ENCODE data around the gene DOCK10. TPM values are rescaled to one million over a fixed set of nuclear protein-coding genes. Genes with fewer than 3 reads are reported as not detected.
A peak's percentile ranks its signal among the peaks of the same experiment; 100 is the strongest.

Gene DOCK10
- total and polyA plus RNA-seq, 8 donors: 0.89 to 33.8 (median 3.2) TPM

GRCh38 chr2:225040856-225041206 is 1.4 kb downstream of the DOCK10 start:
- Histone ChIP-seq H3K4me1 (peaks cover 9 to 26% (median 23%) of the 10 kb centered on the region in 4 donors), H3K36me3 (no peaks in the 10 kb centered on the region), H3K9me3 (no peaks in the 10 kb centered on the region), H3K27ac (peak overlapping the region in 4 of 5 donors; percentile 4 to 63 (median 60)), H3K27me3 (peaks cover 0 to 45% (median 19%) of the 10 kb centered on the region in 3 donors), H3K4me3 (peak overlapping the region; percentile 56 to 92 (median 62))
- 6 to 22% (median 14%) methylated on average over 9 of the region's 9 CpGs for WGBS, 5 donors
- no peak for TF ChIP-seq CTCF (IDR thresholded peaks at IDR 0.05)
- DNase-seq: no peak
- intact Hi-C loops (cut with DNase I; ENCODE audit: low total_unique reads): no loop called here

- Histone ChIP-seq H3K4me3 (no peak overlapping the region), H3K4me1 (peaks cover 9 to 26% (median 23%) of the 10 kb centered on the region in 4 donors), H3K27me3 (peaks cover 0 to 41% (median 19%) of the 10 kb centered on the region in 3 donors), H3K9me3 (no peaks in the 10 kb centered on the region), H3K36me3 (no peaks in the 10 kb centered on the region), H3K27ac (no peak overlapping the region)
- DNase-seq: no peak
- intact Hi-C loops (cut with DNase I; ENCODE audit: low total_unique reads): no loop called here
- TF ChIP-seq EP300 (IDR thresholded peaks at IDR 0.05) (no peak), POLR2AphosphoS5 (IDR thresholded peaks at IDR 0.05) (no peak), POLR2A (IDR thresholded peaks at IDR 0.05) (no peak), CTCF (IDR thresholded peaks at IDR 0.05) (no peak)
- WGBS, 5 donors: 41 to 66% (median 52%) methylated on average over 5 of the region's 5 CpGs
Measured at GRCh38 chr2:225040142-225040541, 2.1 kb downstream of the DOCK10 start.

- H3K27ac ChIP-seq: no peak overlapping the region
- H3K27me3 ChIP-seq: peaks cover 0 to 25% (median 19%) of the 10 kb centered on the region in 3 donors
- intact Hi-C loops (cut with DNase I; ENCODE audit: low total_unique reads): no loop called here
- WGBS, 5 donors: 67 to 85% (median 72%) methylated on average over 3 of the region's 3 CpGs
- TF ChIP-seq CTCF (IDR thresholded peaks at IDR 0.05) (no peak), POLR2A (IDR thresholded peaks at IDR 0.05) (no peak), POLR2AphosphoS5 (IDR thresholded peaks at IDR 0.05) (no peak), EP300 (IDR thresholded peaks at IDR 0.05) (no peak)
- no peak for DNase-seq
- H3K4me1 ChIP-seq: peaks cover 9 to 26% (median 23%) of the 10 kb centered on the region in 4 donors
- no peak overlapping the region for H3K4me3 ChIP-seq
- no peaks in the 10 kb centered on the region for H3K36me3 ChIP-seq
- no peaks in the 10 kb centered on the region for H3K9me3 ChIP-seq
Measured at GRCh38 chr2:225038231-225038523, 4.1 kb downstream of the DOCK10 start.

GRCh38 chr2:225037415-225038230 is 4.6 kb downstream of the DOCK10 start:
- H3K4me3 ChIP-seq: no peak overlapping the region
- H3K27me3 ChIP-seq: peaks cover 0 to 20% (median 16%) of the 10 kb centered on the region in 3 donors
- H3K27ac ChIP-seq: no peak overlapping the region
- no peak for DNase-seq
- H3K4me1 ChIP-seq: peaks cover 9 to 21% (median 19%) of the 10 kb centered on the region in 4 donors
- intact Hi-C loops (cut with DNase I; ENCODE audit: low total_unique reads): no loop called here
- H3K9me3 ChIP-seq: no peaks in the 10 kb centered on the region
- H3K36me3 ChIP-seq: no peaks in the 10 kb centered on the region
- TF ChIP-seq EP300 (IDR thresholded peaks at IDR 0.05) (no peak), POLR2A (IDR thresholded peaks at IDR 0.05) (no peak), CTCF (IDR thresholded peaks at IDR 0.05) (no peak), POLR2AphosphoS5 (IDR thresholded peaks at IDR 0.05) (no peak)
- WGBS, 5 donors: 47 to 67% (median 56%) methylated on average over 5 of the region's 5 CpGs

Data from stomach (tissue), 9 donors.